A673 (cell line): ENCODE measurements around the gene SLC5A5. TPM values are rescaled to one million over a fixed set of nuclear protein-coding genes. Genes with fewer than 3 reads are reported as not detected.

Experiments used
- BruUV-seq: library from RNA; stranded (reverse); fragments of 400-500 nt; replicated peaks from 2 replicates; lab custom pipeline; 2021; lab: Mats Ljungman, UMichigan
- CTCF ChIA-PET: fragments of 300-600 bp; sonication (Branson Sonifier 250); formaldehyde crosslinking; loops from one replicate; lab custom pipeline; 2022; ENCODE audit warnings: antibody characterized with exemption; lab: Charles Lee
- POLR2A ChIA-PET: fragments of 300-600 bp; sonication (Branson Sonifier 250); formaldehyde crosslinking; loops from one replicate; lab custom pipeline; 2022; ENCODE audit warnings: antibody characterized with exemption; ENCODE audit not compliant: low non-redundant PET; lab: Charles Lee
- DNase-seq: peaks from one replicate; pipeline ENCODE4 v3.0.0-alpha.2; 2015; ENCODE audit warnings: low spot score
- H3K27ac ChIP-seq: fragments of 200-600 bp; sonication (generic); 2 replicates; pipeline ENCODE4 v1.5.1; 2016; ENCODE audit warnings: mixed run types, low read depth, mild to moderate bottlenecking, mixed read lengths, antibody characterized with exemption, low read length; ENCODE audit not compliant: poor library complexity, severe bottlenecking
- H3K27me3 ChIP-seq: fragments of 200-600 bp; sonication (generic); replicated peaks from 2 replicates; pipeline ENCODE4 v1.6.1; 2017; ENCODE audit warnings: mixed run types, low read depth, mild to moderate bottlenecking, mixed read lengths, antibody characterized with exemption, low read length; ENCODE audit not compliant: insufficient read depth, poor library complexity
- H3K36me3 ChIP-seq: fragments of 200-600 bp; sonication (generic); 2 replicates; pipeline ENCODE4 v1.6.1; 2016; ENCODE audit warnings: mixed run types, mild to moderate bottlenecking, mixed read lengths, antibody characterized with exemption, low read length; ENCODE audit not compliant: insufficient read depth, poor library complexity, severe bottlenecking
- H3K4me1 ChIP-seq: fragments of 200-600 bp; sonication (generic); 2 replicates; pipeline ENCODE4 v1.6.1; 2017; ENCODE audit warnings: mixed run types, mild to moderate bottlenecking, mixed read lengths, antibody characterized with exemption, low read length; ENCODE audit not compliant: insufficient read depth, poor library complexity, severe bottlenecking
- H3K4me3 ChIP-seq: fragments of 200-600 bp; sonication (generic); 2 replicates; pipeline ENCODE4 v1.5.1; 2016; ENCODE audit warnings: low read depth, mixed run types, mild to moderate bottlenecking, mixed read lengths, low read length; ENCODE audit not compliant: poor library complexity, severe bottlenecking
- H3K9me3 ChIP-seq: fragments of 200-600 bp; sonication (generic); 2 replicates; pipeline ENCODE4 v1.6.1; 2016; ENCODE audit warnings: mixed run types, low read depth, mild to moderate bottlenecking, mixed read lengths, antibody characterized with exemption, low read length; ENCODE audit not compliant: poor library complexity, severe bottlenecking
- EZH2 ChIP-seq: fragments of 200-600 bp; sonication (generic); IDR thresholded peaks from 2 replicates; pipeline ENCODE4 v1.6.1; 2017; ENCODE audit warnings: borderline replicate concordance, low read depth, mild to moderate bottlenecking, mixed read lengths, antibody characterized with exemption, low read length; ENCODE audit not compliant: poor library complexity, severe bottlenecking
- intact Hi-C: fragments of 100-400 bp; cut with micrococcal nuclease; formaldehyde crosslinking; loops from one replicate; pipeline ENCODE4 v1.10.0; 2022; ENCODE audit not compliant: unreplicated experiment
- total RNA-seq: library from RNA; stranded (reverse); gene quantifications from 2 replicates; pipeline ENCODE4 v1.2.3, GENCODE V29; 2021
- TF ChIP-seq, protein P1 (sequence below): fragments of 300-800, 200-600 bp; sonication (generic); conservative IDR thresholded peaks from 2 replicates; pipeline ENCODE4 v1.5.1; 2017; ENCODE audit warnings: low read depth, mild to moderate bottlenecking, antibody characterized with exemption, low read length, moderate library complexity, mixed read lengths

The SLC5A5 gene
- total RNA-seq, 1 experiment from 2014 or later: not detected

DNA sequence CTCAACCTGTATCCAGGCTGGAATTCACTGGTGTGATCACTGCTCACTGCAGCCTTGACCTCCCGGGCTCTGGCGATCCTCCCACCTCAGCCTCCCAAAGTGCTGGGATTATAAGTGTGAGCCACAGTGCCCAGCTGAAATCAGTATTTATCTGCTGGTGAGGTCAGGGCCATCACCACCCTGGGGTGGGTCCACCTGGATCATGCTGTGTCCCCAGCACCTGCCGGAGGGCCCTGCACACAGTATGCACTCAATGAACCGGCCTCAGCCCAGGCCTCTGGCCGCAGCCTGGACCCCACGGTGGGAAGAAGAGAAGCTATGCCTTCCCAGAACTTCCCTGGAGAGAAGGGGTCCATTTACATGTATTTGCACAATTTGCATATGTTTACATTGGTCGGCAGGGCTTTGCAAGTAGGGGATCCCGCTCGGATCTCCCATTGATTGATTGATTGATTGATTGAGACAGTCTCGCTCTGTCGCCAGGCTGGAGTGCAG lies 2.6 kb upstream of the SLC5A5 start:
- Histone ChIP-seq H3K27me3 (peaks cover 54% of the 10 kb centered on the region), H3K4me1 (peaks cover 5% of the 10 kb centered on the region), H3K9me3 (no peaks in the 10 kb centered on the region), H3K36me3 (peaks cover 14% of the 10 kb centered on the region), H3K27ac (no peak overlapping the region), H3K4me3 (no peak overlapping the region)
- POLR2A ChIA-PET: interaction anchor here (0.6 kb wide), 1 partner anchor 195 kb away, joined by 5 read pairs; no protein-coding TSS in a partner anchor
- no TSS peak for BruUV-seq
- CTCF ChIA-PET: no interaction called here
- TF ChIP-seq, protein P1, sequence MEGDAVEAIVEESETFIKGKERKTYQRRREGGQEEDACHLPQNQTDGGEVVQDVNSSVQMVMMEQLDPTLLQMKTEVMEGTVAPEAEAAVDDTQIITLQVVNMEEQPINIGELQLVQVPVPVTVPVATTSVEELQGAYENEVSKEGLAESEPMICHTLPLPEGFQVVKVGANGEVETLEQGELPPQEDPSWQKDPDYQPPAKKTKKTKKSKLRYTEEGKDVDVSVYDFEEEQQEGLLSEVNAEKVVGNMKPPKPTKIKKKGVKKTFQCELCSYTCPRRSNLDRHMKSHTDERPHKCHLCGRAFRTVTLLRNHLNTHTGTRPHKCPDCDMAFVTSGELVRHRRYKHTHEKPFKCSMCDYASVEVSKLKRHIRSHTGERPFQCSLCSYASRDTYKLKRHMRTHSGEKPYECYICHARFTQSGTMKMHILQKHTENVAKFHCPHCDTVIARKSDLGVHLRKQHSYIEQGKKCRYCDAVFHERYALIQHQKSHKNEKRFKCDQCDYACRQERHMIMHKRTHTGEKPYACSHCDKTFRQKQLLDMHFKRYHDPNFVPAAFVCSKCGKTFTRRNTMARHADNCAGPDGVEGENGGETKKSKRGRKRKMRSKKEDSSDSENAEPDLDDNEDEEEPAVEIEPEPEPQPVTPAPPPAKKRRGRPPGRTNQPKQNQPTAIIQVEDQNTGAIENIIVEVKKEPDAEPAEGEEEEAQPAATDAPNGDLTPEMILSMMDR: no peak
- no peak for TF ChIP-seq EZH2
- intact Hi-C loops: no loop called here
- DNase-seq: no peak

DNA sequence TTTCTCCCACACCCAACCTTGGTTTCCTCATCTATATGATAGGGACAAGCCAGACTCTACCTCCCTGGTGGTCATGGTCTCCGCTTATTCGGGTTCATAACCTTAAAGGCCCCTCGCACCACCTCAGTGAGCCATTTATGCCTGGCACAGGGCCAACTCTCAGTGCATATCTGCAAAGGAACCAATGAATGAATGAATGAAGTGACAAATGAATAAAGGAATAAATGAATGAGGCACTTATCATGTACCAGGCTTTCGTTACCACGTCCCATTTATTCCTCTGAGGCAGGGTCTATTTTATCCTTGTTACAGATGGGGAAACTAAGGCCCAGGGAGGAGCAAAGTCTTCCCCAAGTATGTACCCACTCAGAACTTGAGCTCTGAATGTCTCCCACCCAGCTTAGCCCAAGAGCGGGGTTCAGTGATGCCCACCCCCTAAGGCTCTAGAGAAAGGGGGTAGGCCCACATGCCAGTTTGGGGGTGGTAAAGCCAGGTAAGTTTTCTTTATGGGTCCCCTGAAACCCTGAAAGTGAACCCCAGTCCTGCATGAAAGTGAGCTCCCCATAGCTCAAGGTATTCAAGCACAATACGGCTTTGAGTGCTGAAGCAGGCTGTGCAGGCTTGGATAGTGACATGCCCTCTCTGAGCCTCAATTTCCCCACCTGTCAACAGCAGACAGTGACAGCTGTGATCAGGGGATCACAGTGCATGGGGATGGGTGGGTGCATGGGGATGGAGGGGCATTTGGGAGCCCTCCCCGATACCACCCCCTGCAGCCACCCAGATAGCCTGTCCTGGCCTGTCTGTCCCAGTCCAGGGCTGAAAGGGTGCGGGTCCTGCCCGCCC lies 490 bp upstream of the SLC5A5 start:
- ChIA-PET CTCF (interaction anchor here (0.6 to 2.0 kb wide), 3 partner anchors 21 to 61 kb away, joined by 3 to 9 read pairs (median 3); partner anchors contain the start of gene CCDC124), POLR2A (no interaction called here)
- Histone ChIP-seq H3K27me3 (peaks cover 54% of the 10 kb centered on the region), H3K36me3 (no peaks in the 10 kb centered on the region), H3K4me3 (no peak overlapping the region), H3K4me1 (peaks cover 5% of the 10 kb centered on the region), H3K9me3 (no peaks in the 10 kb centered on the region), H3K27ac (no peak overlapping the region)
- TF ChIP-seq, protein P1: no peak
- peak; percentile 34 for TF ChIP-seq EZH2
- intact Hi-C loops: loop anchor here (5.0 kb wide), 2 partner anchors 61 to 131 kb away; partner anchors contain the start of gene CCDC124
- BruUV-seq: no TSS peak
- no peak for DNase-seq

DNA sequence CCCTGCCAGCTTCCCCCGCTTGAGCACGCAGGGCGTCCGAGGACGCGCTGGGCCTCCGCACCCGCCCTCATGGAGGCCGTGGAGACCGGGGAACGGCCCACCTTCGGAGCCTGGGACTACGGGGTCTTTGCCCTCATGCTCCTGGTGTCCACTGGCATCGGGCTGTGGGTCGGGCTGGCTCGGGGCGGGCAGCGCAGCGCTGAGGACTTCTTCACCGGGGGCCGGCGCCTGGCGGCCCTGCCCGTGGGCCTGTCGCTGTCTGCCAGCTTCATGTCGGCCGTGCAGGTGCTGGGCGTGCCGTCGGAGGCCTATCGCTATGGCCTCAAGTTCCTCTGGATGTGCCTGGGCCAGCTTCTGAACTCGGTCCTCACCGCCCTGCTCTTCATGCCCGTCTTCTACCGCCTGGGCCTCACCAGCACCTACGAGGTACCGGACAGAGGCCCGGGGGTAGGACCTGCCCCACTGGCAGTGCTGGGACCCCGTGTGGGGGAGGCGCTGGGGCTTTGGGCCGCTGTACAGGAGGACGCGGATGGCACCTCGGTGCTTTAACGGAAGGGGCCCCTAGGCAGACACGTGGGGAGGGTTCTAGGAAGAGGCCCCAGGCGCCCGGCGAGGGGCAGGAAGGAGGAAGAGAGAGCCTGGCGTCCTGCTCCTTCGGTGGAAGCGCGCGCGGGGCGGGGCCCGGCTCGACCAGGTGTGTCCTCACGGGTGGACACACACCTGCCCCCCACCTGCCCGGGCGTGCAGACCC lies 681 bp downstream of the SLC5A5 start:
- POLR2A ChIA-PET: no interaction called here

More for the DNA sequence above, 681 bp downstream of the SLC5A5 start:
- peaks cover 5% of the 10 kb centered on the region for H3K4me1 ChIP-seq
- peaks cover 54% of the 10 kb centered on the region for H3K27me3 ChIP-seq
- CTCF ChIA-PET: interaction anchor here (1.0 kb wide), 1 partner anchor 20 kb away, joined by 3 read pairs; no protein-coding TSS in a partner anchor
- intact Hi-C loops: loop anchor here (5.0 kb wide), 2 partner anchors 60 to 130 kb away; partner anchors contain the start of gene CCDC124
- H3K27ac ChIP-seq: no peak overlapping the region
- no TSS peak for BruUV-seq
- DNase-seq: no peak
- TF ChIP-seq EZH2: no peak
- no peaks in the 10 kb centered on the region for H3K36me3 ChIP-seq
- H3K4me3 ChIP-seq: no peak overlapping the region
- H3K9me3 ChIP-seq: no peaks in the 10 kb centered on the region
